ENCODE data around the gene GTPBP3. TPM values are rescaled to one million over a fixed set of nuclear protein-coding genes. Genes with fewer than 3 reads are reported as not detected.

The GTPBP3 gene
- total and polyA plus RNA-seq, 2 of the 8 experiments (the other 6 are each of a cell fraction or from before 2014, with no cell fraction given): 30.4 to 56.0 TPM

DNA sequence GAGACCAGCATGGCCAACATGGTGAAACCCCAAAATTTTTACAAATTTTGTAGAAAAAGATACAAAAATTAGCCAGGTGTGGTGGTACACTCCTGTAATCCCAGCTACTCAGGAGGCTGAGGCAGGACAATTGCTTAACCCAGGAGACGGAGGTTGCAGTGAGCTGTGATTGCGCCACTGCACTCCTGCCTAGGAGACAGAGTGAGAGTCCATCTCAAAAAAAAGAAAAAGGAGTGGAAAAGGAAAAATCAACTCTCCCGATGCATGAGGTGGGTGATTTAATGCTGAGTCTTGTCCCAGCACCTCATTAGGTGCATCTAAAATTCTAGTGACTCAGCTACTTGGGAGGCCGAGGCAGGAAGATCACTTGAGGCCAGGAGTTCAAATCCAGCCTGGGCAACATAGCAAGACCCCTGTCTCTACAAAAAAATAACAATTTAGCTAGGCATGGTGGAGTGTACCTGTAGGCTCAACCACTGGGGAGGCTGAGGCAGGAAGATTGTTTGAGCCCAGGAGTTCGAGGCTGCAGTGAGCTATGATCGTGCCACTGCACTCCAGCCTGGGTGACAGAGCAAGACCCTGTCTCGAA lies 19.8 kb downstream of the GTPBP3 start (continued):
- TF ChIP-seq ZNF274 (IDR thresholded peaks at IDR 0.05; ENCODE audit: borderline replicate concordance, extremely low read depth, low read length): no peak
- no peak for TF ChIP-seq TAF1 (IDR thresholded peaks at IDR 0.05; ENCODE audit: low read depth, low read length)
- TF ChIP-seq, protein P1, sequence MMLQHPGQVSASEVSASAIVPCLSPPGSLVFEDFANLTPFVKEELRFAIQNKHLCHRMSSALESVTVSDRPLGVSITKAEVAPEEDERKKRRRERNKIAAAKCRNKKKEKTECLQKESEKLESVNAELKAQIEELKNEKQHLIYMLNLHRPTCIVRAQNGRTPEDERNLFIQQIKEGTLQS (IDR thresholded peaks at IDR 0.05; ENCODE audit: insufficient read depth, low read depth, low read length): no peak
- no peak for TF ChIP-seq NRF1 (IDR thresholded peaks at IDR 0.05; ENCODE audit: low read depth, low read length)
- TF ChIP-seq CTCF (IDR thresholded peaks at IDR 0.05; ENCODE audit: control extremely low read depth in 1 of 3, insufficient read depth in 1 of 3, low read depth in 1 of 3, low read length in 3 of 3): no peak
